HG03108 (cell line): Measurements from ENCODE around the gene ANTXRL.
"Not testable (repeated sequence)": the region's sequence is repeated elsewhere in the genome, so short reads cannot be mapped to it uniquely, and the experiment has no call there.

Source experiments
- ATAC-seq: cut with Tn5 transposase; IDR thresholded peaks from one replicate; pipeline ENCODE4 v1.9.1; 2021; ENCODE audit warnings: moderate library complexity; ENCODE audit not compliant: unreplicated experiment

The ANTXRL gene

GRCh38 chr10:46327685-46328084 is 40.9 kb downstream of the ANTXRL start:
- ATAC-seq, result no peak

- ATAC-seq, result no peak
Measured at GRCh38 chr10:46328853-46329689, 42.3 kb downstream of the ANTXRL start.

- ATAC-seq, result no peak
Measured at GRCh38 chr10:46329690-46330016, 42.9 kb downstream of the ANTXRL start.

GRCh38 chr10:46330894-46331293 is 44.1 kb downstream of the ANTXRL start:
- no peak for ATAC-seq

- not testable (repeated sequence) for ATAC-seq
Measured at GRCh38 chr10:46365484-46365883, 78.7 kb downstream of the ANTXRL start.

GRCh38 chr10:46367209-46367608 is 80.4 kb downstream of the ANTXRL start:
- ATAC-seq, result not testable (repeated sequence)

GRCh38 chr10:46367666-46368240 is 81.0 kb downstream of the ANTXRL start:
- ATAC-seq, result not testable (repeated sequence)

GRCh38 chr10:46368956-46369355 is 82.2 kb downstream of the ANTXRL start:
- ATAC-seq, result not testable (repeated sequence)

GRCh38 chr10:46374410-46374809 is 87.6 kb downstream of the ANTXRL start:
- ATAC-seq, result not testable (repeated sequence)

GRCh38 chr10:46375406-46375805 is 88.6 kb downstream of the ANTXRL start, which contains the start of gene ANXA8L1:
Gene ANXA8L1, plus strand, starts transcription at chr10:46375776. Its CDS starts 76 bp downstream, at chr10:46375852.
- not testable (repeated sequence) for ATAC-seq

- not testable (repeated sequence) for ATAC-seq
Measured at GRCh38 chr10:46377022-46377421, 90.2 kb downstream of the ANTXRL start.

- ATAC-seq, result not testable (repeated sequence)
Measured at GRCh38 chr10:46377651-46378050, 90.9 kb downstream of the ANTXRL start.

GRCh38 chr10:46378108-46378507 is 91.3 kb downstream of the ANTXRL start:
- ATAC-seq, result not testable (repeated sequence)

GRCh38 chr10:46379233-46379848 is 92.5 kb downstream of the ANTXRL start:
- ATAC-seq, result not testable (repeated sequence)
